AG04450 (cell line): ENCODE measurements around the gene PIGA. TPM values are rescaled to one million over a fixed set of nuclear protein-coding genes. Genes with fewer than 3 reads are reported as not detected.

Source experiments
- CTCF ChIA-PET: fragments of 300-600, 350-600 bp; formaldehyde crosslinking; extraction: SDS; loops from one replicate; lab custom pipeline; 2022; ENCODE audit warnings: antibody characterized with exemption, inconsistent platforms; lab: Charles Lee
- POLR2A ChIA-PET: fragments of 350-600 bp; formaldehyde crosslinking; extraction: SDS; loops from one replicate; lab custom pipeline; 2021; ENCODE audit warnings: antibody characterized with exemption, inconsistent platforms; lab: Yijun Ruan, JAX
- DNase-seq: peaks from one replicate; pipeline ENCODE4 v3.0.0-alpha.2; 2011; ENCODE audit warnings: low read depth, low spot score
- H3K27ac ChIP-seq: one replicate; pipeline ENCODE4 v1.5.1; 2012; ENCODE audit warnings: low read depth, low read length, control low read depth
- H3K27me3 ChIP-seq: one replicate; pipeline ENCODE4 v1.6.0; 2012; ENCODE audit warnings: low read length; ENCODE audit not compliant: control insufficient read depth, insufficient read depth
- H3K4me3 ChIP-seq: 2 replicates; pipeline ENCODE4 v1.5.1; 2011; ENCODE audit warnings: mild to moderate bottlenecking, low read depth, low read length, control low read depth
- H3K9me3 ChIP-seq: 2 replicates; pipeline ENCODE4 v1.5.1; 2012; ENCODE audit warnings: low read length; ENCODE audit not compliant: control insufficient read depth, insufficient read depth
- CTCF ChIP-seq: IDR thresholded peaks from 2 replicates; pipeline ENCODE4 v1.5.1; 2011; ENCODE audit warnings: low read depth, low read length, control low read depth, inconsistent platforms
- polyA plus RNA-seq: library from polyadenylated mRNA; depleted of rRNA; stranded (reverse); fragments of >200 nt; gene quantifications from 2 replicates; pipeline ENCODE4 v1.2.3, GENCODE V29; 2011

PIGA gene
- polyA plus RNA-seq, 1 experiment, result 4.2 TPM

- ChIA-PET POLR2A (no interaction called here), CTCF (interaction anchor here (0.7 to 11.6 kb wide), 8 partner anchors 11 to 125 kb away, joined by 3 to 206 read pairs (median 8); no protein-coding TSS in a partner anchor)
- TF ChIP-seq CTCF, result no peak
- Histone ChIP-seq H3K4me3 (no peak overlapping the region), H3K9me3 (no peaks in the 10 kb centered on the region), H3K27me3 (no peaks in the 10 kb centered on the region), H3K27ac (no peak overlapping the region)
- DNase-seq, result no peak
Observed at GRCh38 chrX:15350329-15350996, 15.1 kb upstream of the PIGA start.

- POLR2A ChIA-PET, result no interaction called here
- CTCF ChIA-PET, result interaction anchor here (0.6 to 11.6 kb wide), 37 partner anchors 9 to 1323 kb away, joined by 3 to 206 read pairs (median 4); partner anchors contain the start of genes BMX, PIR and VEGFD
- no peaks in the 10 kb centered on the region for H3K27me3 ChIP-seq
- TF ChIP-seq CTCF, result peak; percentile 52
- no peaks in the 10 kb centered on the region for H3K9me3 ChIP-seq
- no peak overlapping the region for H3K27ac ChIP-seq
- DNase-seq, result peak; percentile 53
- H3K4me3 ChIP-seq, result no peak overlapping the region
Observed at GRCh38 chrX:15349046-15349445, 13.7 kb upstream of the PIGA start.

- no peaks in the 10 kb centered on the region for H3K9me3 ChIP-seq
- no peak for DNase-seq
- ChIA-PET POLR2A (no interaction called here), CTCF (interaction anchor here (0.9 to 11.6 kb wide), 2 partner anchors 121 to 126 kb away, joined by 4 to 206 read pairs; no protein-coding TSS in a partner anchor)
- H3K27ac ChIP-seq, result no peak overlapping the region
- no peak overlapping the region for H3K4me3 ChIP-seq
- H3K27me3 ChIP-seq, result no peaks in the 10 kb centered on the region
- no peak for TF ChIP-seq CTCF
Observed at GRCh38 chrX:15345976-15346375, 10.7 kb upstream of the PIGA start.

- no peak for DNase-seq
- Histone ChIP-seq H3K27me3 (no peaks in the 10 kb centered on the region), H3K4me3 (no peak overlapping the region), H3K27ac (no peak overlapping the region), H3K9me3 (no peaks in the 10 kb centered on the region)
- ChIA-PET POLR2A (no interaction called here), CTCF (interaction anchor here (2.9 to 11.6 kb wide), 2 partner anchors 123 to 124 kb away, joined by 17 to 206 read pairs; no protein-coding TSS in a partner anchor)
- TF ChIP-seq CTCF, result no peak
Observed at GRCh38 chrX:15344106-15344505, 8.8 kb upstream of the PIGA start.

GRCh38 chrX:15343075-15343476, 7.8 kb upstream of the PIGA start:
- Histone ChIP-seq H3K27ac (no peak overlapping the region), H3K4me3 (no peak overlapping the region), H3K9me3 (no peaks in the 10 kb centered on the region), H3K27me3 (peaks cover 3% of the 10 kb centered on the region)
- DNase-seq, result no peak
- TF ChIP-seq CTCF, result no peak
- ChIA-PET POLR2A (no interaction called here), CTCF (interaction anchor here (0.6 to 2.9 kb wide), 5 partner anchors 16 to 128 kb away, joined by 3 to 17 read pairs (median 5); no protein-coding TSS in a partner anchor)
